Astrocyte (in vitro differentiated cells and primary cell): ENCODE data around the gene NOG.
A peak's percentile ranks its signal among the peaks of the same experiment; 100 is the strongest.

Source experiments
- CTCF ChIP-seq: IDR thresholded peaks from 2 replicates; pipeline ENCODE4 v1.5.1; 2011; ENCODE audit warnings: low read depth, mild to moderate bottlenecking, inconsistent platforms, low read length, moderate library complexity; ENCODE audit not compliant: insufficient read depth
- EZH2 ChIP-seq: IDR thresholded peaks from 2 replicates; pipeline ENCODE4 v1.6.1; 2012; ENCODE audit warnings: mild to moderate bottlenecking, low read length, inconsistent platforms; ENCODE audit not compliant: insufficient read depth

- TF ChIP-seq CTCF (no peak), EZH2 (peak; percentile 67)
Observed at GRCh38 chr17:56597495-56597990, 4.0 kb downstream of the NOG start.
